A549 (cell line): ENCODE results near the gene SPATS2. TPM values are rescaled to one million over a fixed set of nuclear protein-coding genes. Genes with fewer than 3 reads are reported as not detected.

Experiments used
- ATAC-seq, 2 experiments: fragments of 200-7000 bp in 1 of 2; fragments of >200 bp in 1 of 2; cut with Nextera tagmentation in 1 of 2; cut with Tn5 transposase in 1 of 2; 3 replicates each; pipeline versions ENCODE4 v1.8.0 to v1.9.1; 2018 to 2020; ENCODE audit warnings: mild to moderate bottlenecking in 1 of 2, moderate library complexity in 1 of 2
- CTCF ChIA-PET: fragments of 300-600 bp; sonication (Branson Sonifier 250); formaldehyde crosslinking; extraction: SDS; loops from one replicate; lab custom pipeline; 2021; ENCODE audit warnings: antibody characterized with exemption, inconsistent platforms; lab: Yijun Ruan, JAX
- POLR2A ChIA-PET: fragments of 350-600 bp; formaldehyde crosslinking; extraction: SDS; loops from one replicate; lab custom pipeline; 2021; ENCODE audit warnings: antibody characterized with exemption, inconsistent platforms; lab: Yijun Ruan, JAX
- DNase-seq, 2 experiments: peaks; one replicate each; pipeline versions ENCODE4 v3.0.0 to v3.0.0-alpha.2; 2011 to 2016; ENCODE audit warnings: low read depth in 1 of 2, low spot score in 1 of 2
- FAIRE-seq: peaks from 2 replicates; lab custom pipeline; 2011; peaks lifted over from hg19 to GRCh38; lab: Jason Lieb, UNC
- H3K27ac ChIP-seq, 2 experiments: fragments of >200 bp; sonication (Bioruptor Twin); formaldehyde crosslinking; 3 replicates each; pipeline ENCODE4 v1.5.1; 2016 to 2017
- H3K4me1 ChIP-seq: fragments of >200 bp; sonication (Bioruptor Twin); formaldehyde crosslinking; 3 replicates; pipeline ENCODE4 v1.6.1; 2016
- H3K4me2 ChIP-seq: fragments of >200 bp; sonication (Bioruptor Twin); formaldehyde crosslinking; 3 replicates; pipeline ENCODE4 v1.6.1; 2016
- H3K4me3 ChIP-seq: fragments of >200 bp; sonication (Bioruptor Twin); formaldehyde crosslinking; 3 replicates; pipeline ENCODE4 v1.5.1; 2016
- H3K9me3 ChIP-seq: fragments of >200 bp; sonication (Bioruptor Twin); formaldehyde crosslinking; 3 replicates; pipeline ENCODE4 v1.6.1; 2016
- BCL3 ChIP-seq: fragments of >200 bp; sonication (Bioruptor Twin); formaldehyde crosslinking; IDR thresholded peaks from 3 replicates; pipeline ENCODE4 v1.6.1; 2016
- BHLHE40 ChIP-seq: IDR thresholded peaks from 2 replicates; pipeline ENCODE4 v1.6.1; 2012; ENCODE audit warnings: low read depth, low read length, inconsistent platforms
- CBX2 ChIP-seq: fragments of 200-600 bp; sonication (generic); IDR thresholded peaks from 2 replicates; pipeline ENCODE4 v1.6.1; 2016; ENCODE audit warnings: low read depth, mild to moderate bottlenecking, borderline replicate concordance
- CBX8 ChIP-seq: fragments of 200-600 bp; sonication (generic); IDR thresholded peaks from 2 replicates; pipeline ENCODE4 v1.6.1; 2016
- CEBPB ChIP-seq, 2 experiments: fragments of >200 bp in 1 of 2; sonication (Bioruptor Twin) in 1 of 2; formaldehyde crosslinking in 1 of 2; IDR thresholded peaks; 2 replicates each; pipeline ENCODE4 v1.6.1; 2012 to 2016
- CHD4 ChIP-seq: fragments of 200-600 bp; sonication (generic); IDR thresholded peaks from 2 replicates; pipeline ENCODE4 v1.6.1; 2016; ENCODE audit warnings: antibody characterized with exemption, mild to moderate bottlenecking, borderline replicate concordance
- EHF ChIP-seq: fragments of 250-450 bp; sonication (Bioruptor Pico); IDR thresholded peaks from 2 replicates; pipeline ENCODE4 v1.5.0; 2020; ENCODE audit warnings: mild to moderate bottlenecking
- FOSB ChIP-seq: fragments of 250-450 bp; sonication (Bioruptor Pico); IDR thresholded peaks from 2 replicates; pipeline ENCODE4 v1.5.0; 2020; ENCODE audit warnings: mild to moderate bottlenecking, moderate library complexity
- FOSL2 ChIP-seq, 2 experiments: fragments of 450-650 bp in 1 of 2; fragments of >200 bp in 1 of 2; sonication (Bioruptor Twin) in 1 of 2; formaldehyde crosslinking; IDR thresholded peaks; 2 replicates each; pipeline versions ENCODE4 v1.5.0 to v1.6.1; 2016 to 2020; ENCODE audit warnings: mild to moderate bottlenecking in 1 of 2, moderate library complexity in 1 of 2
- GATA3 ChIP-seq: IDR thresholded peaks from 2 replicates; pipeline ENCODE4 v1.6.1; 2012; ENCODE audit warnings: borderline replicate concordance
- HEYL ChIP-seq: fragments of 250-450 bp; sonication (Bioruptor Pico); IDR thresholded peaks from 2 replicates; pipeline ENCODE4 v1.8.0; 2021; ENCODE audit warnings: mild to moderate bottlenecking, moderate library complexity
- JUNB ChIP-seq: fragments of >200 bp; sonication (Bioruptor Twin); formaldehyde crosslinking; IDR thresholded peaks from 2 replicates; pipeline ENCODE4 v1.6.1; 2016
- MAZ ChIP-seq: fragments of 150-350 bp; IDR thresholded peaks from 2 replicates; pipeline ENCODE4 v1.6.1; 2014; ENCODE audit warnings: antibody characterized with exemption, low read depth, low read length, borderline replicate concordance
- PHF8 ChIP-seq: fragments of 200-600 bp; sonication (generic); IDR thresholded peaks from 2 replicates; pipeline ENCODE4 v1.6.1; 2016; ENCODE audit warnings: low read depth, mild to moderate bottlenecking, antibody characterized with exemption, moderate library complexity, borderline replicate concordance
- REST ChIP-seq: fragments of 200-600 bp; sonication (generic); IDR thresholded peaks from 2 replicates; pipeline ENCODE4 v1.6.1; 2016; ENCODE audit warnings: antibody characterized with exemption, mild to moderate bottlenecking, moderate library complexity
- RNF2 ChIP-seq: fragments of 200-600 bp; sonication (generic); IDR thresholded peaks from 2 replicates; pipeline ENCODE4 v1.6.1; 2016; ENCODE audit warnings: low read depth, mild to moderate bottlenecking, antibody characterized with exemption, moderate library complexity, borderline replicate concordance
- SMC3 ChIP-seq: fragments of >200 bp; sonication (Bioruptor Twin); formaldehyde crosslinking; IDR thresholded peaks from 3 replicates; pipeline ENCODE4 v1.6.1; 2018; ENCODE audit warnings: inconsistent platforms
- SREBF2 ChIP-seq: fragments of 450-650 bp; IDR thresholded peaks from 2 replicates; pipeline ENCODE4 v1.6.1; 2014; ENCODE audit warnings: mild to moderate bottlenecking, moderate library complexity
- ZC3H11A ChIP-seq: fragments of 450-650 bp; IDR thresholded peaks from 2 replicates; pipeline ENCODE4 v1.6.1; 2014; ENCODE audit warnings: antibody characterized with exemption, mild to moderate bottlenecking
- ZFP36 ChIP-seq: fragments of 450-650 bp; IDR thresholded peaks from 2 replicates; pipeline ENCODE4 v1.6.1; 2014; ENCODE audit warnings: borderline replicate concordance; ENCODE audit not compliant: partially characterized antibody
- ZNF302 ChIP-seq: fragments of 250-450 bp; sonication (Bioruptor Pico); IDR thresholded peaks from 2 replicates; pipeline ENCODE4 v1.9.0; 2021; ENCODE audit warnings: inconsistent platforms, mild to moderate bottlenecking, moderate library complexity
- WGBS: methylation state at CpG from one replicate; pipeline ENCODE4 v1.1.6; 2017; ENCODE audit errors: missing lambda C conversion rate; 5-methylcytosine and 5-hydroxymethylcytosine counted together
- polyA plus RNA-seq, 4 experiments: library from polyadenylated mRNA; depleted of rRNA in 3 of 4; stranded (reverse); fragments of >200 nt; fragmentation: RNase III in 1 of 4; extraction: RNeasy Plus Mini Kit Qiagen cat#74134 plus additional on column Dnase treatment in 1 of 4; gene quantifications; 2 replicates in 3 of 4; 3 replicates in 1 of 4; pipeline ENCODE4 v1.2.3, GENCODE V29; 2011 to 2017
- TF ChIP-seq, protein P1 (sequence below): fragments of 450-650 bp; IDR thresholded peaks from 2 replicates; pipeline ENCODE4 v1.6.1; 2014; ENCODE audit warnings: antibody characterized with exemption

Gene SPATS2
- polyA plus RNA-seq, 2 of the 4 experiments (the other 2 are of a cell fraction), result 37.7 to 154 TPM

DNA sequence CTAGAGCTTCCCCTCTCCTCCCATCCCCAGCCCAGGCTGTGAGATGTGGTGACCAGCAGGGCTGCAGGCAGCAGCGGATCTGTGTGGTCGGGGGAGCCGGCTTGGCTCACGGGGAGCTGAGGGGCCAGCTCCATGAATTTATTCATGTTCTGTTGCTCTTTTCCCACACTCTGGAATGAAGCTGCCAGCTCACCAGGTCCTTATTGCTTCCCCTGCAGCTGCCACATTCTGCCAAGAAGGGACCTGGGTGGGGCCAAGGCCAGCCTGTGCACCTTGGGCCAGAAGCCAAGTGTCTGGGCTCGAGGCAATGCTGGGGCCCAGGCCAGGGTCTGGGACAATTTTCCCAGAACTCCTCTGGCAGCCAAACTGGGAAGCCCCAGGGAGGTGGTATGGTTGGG, 27.8 kb upstream of the SPATS2 start:
- no peak for TF ChIP-seq FOSB
- TF ChIP-seq, protein P1, sequence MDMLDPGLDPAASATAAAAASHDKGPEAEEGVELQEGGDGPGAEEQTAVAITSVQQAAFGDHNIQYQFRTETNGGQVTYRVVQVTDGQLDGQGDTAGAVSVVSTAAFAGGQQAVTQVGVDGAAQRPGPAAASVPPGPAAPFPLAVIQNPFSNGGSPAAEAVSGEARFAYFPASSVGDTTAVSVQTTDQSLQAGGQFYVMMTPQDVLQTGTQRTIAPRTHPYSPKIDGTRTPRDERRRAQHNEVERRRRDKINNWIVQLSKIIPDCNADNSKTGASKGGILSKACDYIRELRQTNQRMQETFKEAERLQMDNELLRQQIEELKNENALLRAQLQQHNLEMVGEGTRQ, result no peak
- H3K27ac ChIP-seq, result peak overlapping the region in 1 of 2 experiments; percentile 42; a peak in 1 of 6 replicates
- no peak for FAIRE-seq
- ATAC-seq, result no peak
- DNase-seq, result no peak
- CTCF ChIA-PET, result interaction anchor here (1.0 to 6.1 kb wide), 7 partner anchors 11 to 55 kb away, joined by 3 to 104 read pairs (median 4); partner anchors contain the start of gene DNAJC22
- no peak overlapping the region for H3K4me2 ChIP-seq
- POLR2A ChIA-PET, result no interaction called here
- H3K9me3 ChIP-seq, result no peaks in the 10 kb centered on the region
- 51% methylated on average over 5 of the region's 5 CpGs for WGBS
- no peak overlapping the region for H3K4me3 ChIP-seq
- H3K4me1 ChIP-seq, result peaks cover 25% of the 10 kb centered on the region

DNA sequence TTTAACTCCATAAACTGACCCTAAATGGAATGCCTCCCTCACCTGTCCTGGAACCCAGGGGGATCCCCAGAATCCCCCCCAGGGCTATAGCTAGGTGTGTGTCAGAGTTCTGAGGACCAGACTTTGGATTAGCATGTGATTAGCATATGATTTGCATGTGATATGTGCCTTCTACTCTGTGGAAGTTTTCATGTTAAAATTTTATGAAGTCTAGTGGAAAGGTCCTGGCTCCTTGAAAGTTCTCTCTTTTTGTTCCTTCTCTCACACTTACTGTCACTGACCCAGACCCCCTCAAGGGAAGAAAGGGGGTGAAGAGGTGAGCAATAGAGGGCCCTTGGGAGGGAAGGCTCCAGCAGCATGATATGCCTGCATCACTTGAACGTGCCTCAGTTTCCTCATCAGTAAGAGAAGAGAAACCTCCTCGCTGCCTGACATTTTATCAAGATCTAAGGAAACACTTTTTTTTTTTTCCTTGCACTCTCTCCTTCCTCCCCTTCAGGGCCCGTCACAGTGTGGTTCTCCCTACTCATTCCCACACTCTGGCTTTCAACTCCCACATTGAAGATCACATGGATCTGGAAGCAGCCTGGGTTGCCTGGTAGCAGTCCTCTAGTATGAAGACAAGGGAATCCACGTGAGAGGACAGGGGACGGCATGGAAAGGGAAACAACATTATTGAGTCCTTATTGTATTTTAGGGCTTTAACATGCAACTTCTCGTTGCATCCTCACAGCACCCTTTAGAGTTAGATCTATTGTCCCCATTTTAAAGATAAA, 27.0 kb upstream of the SPATS2 start:
- no peak for TF ChIP-seq CEBPB (IDR thresholded peaks at IDR 0.05)
- no peak for FAIRE-seq
- no peak for DNase-seq
- H3K9me3 ChIP-seq, result no peaks in the 10 kb centered on the region
- peaks cover 25% of the 10 kb centered on the region for H3K4me1 ChIP-seq
- ChIA-PET CTCF (interaction anchor here (1.2 to 6.1 kb wide), 5 partner anchors 10 to 49 kb away, joined by 3 to 164 read pairs (median 4); partner anchors contain the start of genes DNAJC22 and PRPH), POLR2A (interaction anchor here (2.8 kb wide), 1 partner anchor 18 kb away, joined by 17 read pairs; the partner anchor contains the start of gene TROAP)
- no peak for ATAC-seq
- no peak overlapping the region for H3K4me2 ChIP-seq
- no peak overlapping the region for H3K4me3 ChIP-seq
- no peak overlapping the region for H3K27ac ChIP-seq
- 84% methylated on average over 6 of the region's 6 CpGs for WGBS

- TF ChIP-seq CHD4, result no peak
- TF ChIP-seq JUNB, result no peak
- TF ChIP-seq EHF, result no peak
- TF ChIP-seq BCL3, result no peak
- TF ChIP-seq BHLHE40, result no peak
- TF ChIP-seq, all 56 proteins: peak for 0
- no peak overlapping the region for H3K4me2 ChIP-seq
- DNase-seq, result no peak
- POLR2A ChIA-PET, result interaction anchor here (1.2 to 2.8 kb wide), 2 partner anchors 19 to 74 kb away, joined by 4 to 17 read pairs; partner anchors contain the start of gene TROAP
- CTCF ChIA-PET, result interaction anchor here (1.0 to 4.0 kb wide), 35 partner anchors 10 to 315 kb away, joined by 3 to 164 read pairs (median 7); partner anchors contain the start of genes PRPH and TROAP
- H3K9me3 ChIP-seq, result no peaks in the 10 kb centered on the region
- H3K4me1 ChIP-seq, result peaks cover 32% of the 10 kb centered on the region
- no peak for ATAC-seq
- no peak overlapping the region for H3K27ac ChIP-seq
- FAIRE-seq, result no peak
- H3K4me3 ChIP-seq, result no peak overlapping the region
- WGBS, result 84% methylated on average over 14 of the region's 14 CpGs
These were observed 26.1 kb upstream of the SPATS2 start for GRCh38 chr12:49340971-49341776.

- peak overlapping the region; percentile 72 to 86; a peak in 3 of 6 replicates for H3K27ac ChIP-seq
- H3K4me2 ChIP-seq, result peak overlapping the region; percentile 99
- peaks cover 37% of the 10 kb centered on the region for H3K4me1 ChIP-seq
- DNase-seq, result no peak
- CTCF ChIA-PET, result interaction anchor here (0.5 to 4.0 kb wide), 53 partner anchors 10 to 314 kb away, joined by 3 to 164 read pairs (median 6); partner anchors contain the start of genes PRPH, SPATS2 and TROAP
- POLR2A ChIA-PET, result interaction anchor here (1.2 to 2.8 kb wide), 3 partner anchors 19 to 75 kb away, joined by 4 to 17 read pairs (median 6); partner anchors contain the start of genes SPATS2 and TROAP
- no peaks in the 10 kb centered on the region for H3K9me3 ChIP-seq
- 90% methylated on average over 21 of the region's 21 CpGs for WGBS
- no peak for FAIRE-seq
- peak overlapping the region; percentile 48; the same call in 2 of the 3 replicates for H3K4me3 ChIP-seq
- no peak for ATAC-seq
- TF ChIP-seq PHF8 (no peak), ZFP36 (no peak), SREBF2 (no peak), GATA3 (no peak), REST (no peak), FOSL2 (IDR thresholded peaks at IDR 0.05) (no peak), FOSL2 (CRISPR knock-in tag; IDR thresholded peaks at IDR 0.05) (no peak), HEYL (CRISPR knock-in tag) (no peak), SMC3 (no peak), CBX2 (no peak), RNF2 (no peak), ZNF302 (CRISPR knock-in tag) (no peak), CBX8 (no peak), ZC3H11A (no peak), MAZ (no peak)
These were observed 25.5 kb upstream of the SPATS2 start for GRCh38 chr12:49341777-49342065.
